ENCODE data around the gene RHBDD1.
A peak's percentile ranks its signal among the peaks of the same experiment; 100 is the strongest.

Gene RHBDD1

GRCh38 chr2:226994775-226995174, 158.9 kb downstream of the RHBDD1 start:
- no peak for DNase-seq

- peak; percentile 32 for DNase-seq
These were observed 159.8 kb downstream of the RHBDD1 start for GRCh38 chr2:226995625-226996041.

GRCh38 chr2:226999661-227000060, 163.8 kb downstream of the RHBDD1 start:
- no peak for DNase-seq

- no peak for DNase-seq
These were observed 164.3 kb downstream of the RHBDD1 start for GRCh38 chr2:227000123-227000522.

GRCh38 chr2:227004482-227004881, 168.6 kb downstream of the RHBDD1 start:
- no peak for DNase-seq

- no peak for DNase-seq
These were observed 170.5 kb downstream of the RHBDD1 start for GRCh38 chr2:227006189-227006897.

GRCh38 chr2:227007148-227007547, 171.3 kb downstream of the RHBDD1 start:
- no peak for DNase-seq

GRCh38 chr2:227007940-227008339, 172.1 kb downstream of the RHBDD1 start:
- no peak for DNase-seq

GRCh38 chr2:227010433-227010832, 174.6 kb downstream of the RHBDD1 start:
- no peak for DNase-seq

GRCh38 chr2:227013330-227013729, 177.5 kb downstream of the RHBDD1 start:
- no peak for DNase-seq

GRCh38 chr2:227013881-227014280, 178.0 kb downstream of the RHBDD1 start:
- DNase-seq = no peak

- no peak for DNase-seq
These were observed 181.0 kb downstream of the RHBDD1 start for GRCh38 chr2:227016894-227017293.

GRCh38 chr2:227020416-227020815, 184.6 kb downstream of the RHBDD1 start:
- DNase-seq = no peak

GRCh38 chr2:227022608-227023007, 186.8 kb downstream of the RHBDD1 start:
- no peak for DNase-seq

- DNase-seq = no peak
These were observed 189.7 kb downstream of the RHBDD1 start for GRCh38 chr2:227025510-227025909.

- DNase-seq = no peak
These were observed 193.7 kb downstream of the RHBDD1 start for GRCh38 chr2:227029426-227030105.

GRCh38 chr2:227030789-227031188, 194.9 kb downstream of the RHBDD1 start:
- DNase-seq = no peak

- DNase-seq = no peak
These were observed 195.5 kb downstream of the RHBDD1 start for GRCh38 chr2:227031379-227031778.

GRCh38 chr2:227033471-227034148, 197.8 kb downstream of the RHBDD1 start:
- peak; percentile 28 for DNase-seq

GRCh38 chr2:227035711-227036367, 200.0 kb downstream of the RHBDD1 start:
- no peak for DNase-seq

GRCh38 chr2:227036527-227036926, 200.7 kb downstream of the RHBDD1 start:
- DNase-seq = no peak

GRCh38 chr2:227038550-227039189, 202.8 kb downstream of the RHBDD1 start:
- no peak for DNase-seq

- DNase-seq = no peak
These were observed 208.1 kb downstream of the RHBDD1 start for GRCh38 chr2:227043981-227044380.
